PC-9 (cell line): Measurements from ENCODE around the gene COX4I1. TPM values are rescaled to one million over a fixed set of nuclear protein-coding genes. Genes with fewer than 3 reads are reported as not detected.

Source experiments
- BruUV-seq: library from RNA; stranded (reverse); fragments of 400-500 nt; replicated peaks from 2 replicates; lab custom pipeline; 2021; lab: Mats Ljungman, UMichigan
- CTCF ChIA-PET: fragments of 300-600 bp; sonication (Branson Sonifier 250); formaldehyde crosslinking; loops from one replicate; lab custom pipeline; 2022; ENCODE audit warnings: antibody characterized with exemption; lab: Charles Lee
- POLR2A ChIA-PET: fragments of 300-600 bp; sonication (Branson Sonifier 250); formaldehyde crosslinking; loops from one replicate; lab custom pipeline; 2022; ENCODE audit warnings: antibody characterized with exemption; ENCODE audit not compliant: unreplicated experiment; lab: Charles Lee
- DNase-seq, 2 experiments: peaks; one replicate each; pipeline versions ENCODE4 v3.0.0 to v3.0.0-alpha.2; 2015 to 2022; ENCODE audit warnings: mixed read lengths in 1 of 2
- H2AFZ ChIP-seq: fragments of 200-600 bp; sonication (generic); 2 replicates; pipeline ENCODE4 v1.8.1; 2017; ENCODE audit warnings: antibody characterized with exemption
- H3F3A ChIP-seq: fragments of 200-600 bp; sonication (generic); 2 replicates; pipeline ENCODE4 v1.8.1; 2017; ENCODE audit warnings: antibody characterized with exemption, mild to moderate bottlenecking, low read depth; ENCODE audit not compliant: insufficient read depth
- H3K27ac ChIP-seq: fragments of 200-600 bp; sonication (generic); 2 replicates; pipeline ENCODE4 v1.6.1; 2016; ENCODE audit warnings: mixed run types
- H3K27me3 ChIP-seq: fragments of 200-600 bp; sonication (generic); 2 replicates; pipeline ENCODE4 v1.6.1; 2016; ENCODE audit warnings: low read depth, mixed run types; ENCODE audit not compliant: insufficient read depth
- H3K36me3 ChIP-seq: fragments of 200-600 bp; sonication (generic); 2 replicates; pipeline ENCODE4 v1.6.1; 2016; ENCODE audit warnings: low read depth, mixed run types
- H3K4me1 ChIP-seq: fragments of 200-600 bp; sonication (generic); replicated peaks from 2 replicates; pipeline ENCODE4 v1.6.1; 2016; ENCODE audit warnings: mixed run types; ENCODE audit not compliant: insufficient read depth
- H3K4me2 ChIP-seq: fragments of 200-600 bp; sonication (generic); 2 replicates; pipeline ENCODE4 v1.6.1; 2017; ENCODE audit warnings: mixed run types
- H3K4me3 ChIP-seq: fragments of 200-600 bp; sonication (generic); 2 replicates; pipeline ENCODE4 v1.6.1; 2016; ENCODE audit warnings: mixed run types
- H3K79me2 ChIP-seq: fragments of 200-600 bp; sonication (generic); 2 replicates; pipeline ENCODE4 v1.6.1; 2017; ENCODE audit warnings: low read depth, mixed run types
- H3K9me2 ChIP-seq: fragments of 200-600 bp; sonication (generic); 2 replicates; pipeline ENCODE4 v1.8.1; 2017; ENCODE audit warnings: mild to moderate bottlenecking; ENCODE audit not compliant: insufficient read depth
- H3K9me3 ChIP-seq: fragments of 200-600 bp; sonication (generic); 2 replicates; pipeline ENCODE4 v1.8.1; 2016; ENCODE audit warnings: low read depth; ENCODE audit not compliant: insufficient read depth
- H4K20me1 ChIP-seq: fragments of 200-600 bp; sonication (generic); 2 replicates; pipeline ENCODE4 v1.8.1; 2017; ENCODE audit not compliant: insufficient read depth
- CTCF ChIP-seq: fragments of 200-600 bp; sonication (generic); conservative IDR thresholded peaks from 2 replicates; pipeline ENCODE4 v1.6.1; 2017; ENCODE audit warnings: mixed run types, antibody characterized with exemption, mild to moderate bottlenecking, moderate library complexity
- EZH2 ChIP-seq: fragments of 200-600 bp; sonication (generic); IDR thresholded peaks from 2 replicates; pipeline ENCODE4 v1.8.0; 2017; ENCODE audit warnings: antibody characterized with exemption, low read depth
- intact Hi-C: fragments of 100-400 bp; cut with micrococcal nuclease; formaldehyde crosslinking; loops from one replicate; pipeline ENCODE4 v1.10.0; 2022; ENCODE audit not compliant: unreplicated experiment
- total RNA-seq: library from RNA; stranded (reverse); gene quantifications from 2 replicates; pipeline ENCODE4 v1.2.3, GENCODE V29; 2021

The COX4I1 gene
- total RNA-seq, 1 experiment from 2014 or later = 468 TPM

DNA sequence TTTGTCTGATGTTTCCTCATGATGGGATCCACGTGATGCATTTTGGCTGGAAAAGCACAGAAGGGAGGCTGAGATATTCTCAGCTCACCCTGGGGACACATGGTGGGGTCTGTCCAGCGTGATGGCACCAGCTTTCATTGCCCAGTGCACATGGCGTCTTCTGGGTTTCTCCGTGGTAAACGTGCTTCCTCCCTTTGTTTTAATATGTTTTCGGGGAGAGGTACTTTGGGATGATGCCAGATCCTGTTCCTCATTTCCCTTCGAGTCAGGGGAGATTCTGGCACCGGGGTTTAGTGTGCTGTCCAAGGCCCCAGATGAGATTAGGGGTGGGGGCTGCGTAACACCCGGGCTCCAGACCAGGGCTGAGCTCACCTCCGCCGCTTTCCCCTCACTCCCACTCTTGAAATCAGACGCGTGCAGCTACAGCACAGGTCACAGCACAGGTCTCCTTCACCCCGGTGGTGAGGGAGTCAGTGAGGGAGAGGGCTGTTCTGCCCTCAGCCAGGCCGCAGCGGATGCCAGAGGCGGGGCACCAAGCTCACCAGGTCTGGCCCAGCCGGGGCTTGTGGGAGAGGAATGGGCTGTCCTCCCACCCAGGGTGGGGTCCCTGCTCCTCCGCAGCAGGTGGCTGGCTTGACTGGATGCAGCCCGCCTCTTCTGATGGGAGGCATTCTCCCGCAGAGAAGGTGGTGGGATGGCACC is 33.9 kb downstream of the COX4I1 start:
- Histone ChIP-seq H3K4me1 (no peaks in the 10 kb centered on the region), H3K4me2 (no peak overlapping the region), H3K9me3 (no peaks in the 10 kb centered on the region), H3K4me3 (no peak overlapping the region), H3K9me2 (no peaks in the 10 kb centered on the region), H3K79me2 (no peaks in the 10 kb centered on the region), H3F3A (no peaks in the 10 kb centered on the region), H3K27ac (no peak overlapping the region), H3K36me3 (no peaks in the 10 kb centered on the region), H4K20me1 (no peaks in the 10 kb centered on the region), H2AFZ (no peak overlapping the region), H3K27me3 (peaks cover 95% of the 10 kb centered on the region)
- intact Hi-C loops = no loop called here
- ChIA-PET POLR2A (no interaction called here), CTCF (no interaction called here)
- no peak for DNase-seq
- TF ChIP-seq CTCF (no peak), EZH2 (no peak)
- BruUV-seq = no TSS peak

DNA sequence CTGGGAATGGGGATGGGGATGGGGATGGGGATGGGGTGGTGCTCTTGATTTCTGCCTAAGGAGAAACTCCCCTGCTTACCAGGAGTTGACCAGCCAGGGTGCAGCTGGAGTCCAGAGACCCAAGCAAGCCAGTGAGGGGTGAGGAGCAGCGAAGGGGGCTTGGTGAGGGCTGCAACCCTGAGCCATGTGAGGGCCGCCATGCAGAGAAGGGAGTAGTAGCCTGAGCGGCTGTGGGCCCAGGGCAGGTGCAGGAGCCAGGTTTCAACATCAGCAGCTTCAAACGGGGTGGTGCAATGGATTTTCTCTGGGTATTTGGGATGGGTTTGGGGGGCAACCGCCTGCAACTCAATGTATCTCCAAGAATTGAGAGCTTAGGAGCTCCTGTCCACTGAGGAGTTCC is 35.2 kb downstream of the COX4I1 start:
- Histone ChIP-seq H3K27ac (no peak overlapping the region), H4K20me1 (no peaks in the 10 kb centered on the region), H3K79me2 (no peaks in the 10 kb centered on the region), H2AFZ (no peak overlapping the region), H3K9me3 (no peaks in the 10 kb centered on the region), H3K9me2 (no peaks in the 10 kb centered on the region), H3K4me3 (no peak overlapping the region), H3K4me1 (no peaks in the 10 kb centered on the region), H3F3A (no peaks in the 10 kb centered on the region), H3K36me3 (no peaks in the 10 kb centered on the region), H3K4me2 (no peak overlapping the region), H3K27me3 (peaks cover 96% of the 10 kb centered on the region)
- no peak for DNase-seq
- ChIA-PET CTCF (no interaction called here), POLR2A (no interaction called here)
- no TSS peak for BruUV-seq
- no peak for TF ChIP-seq EZH2
- TF ChIP-seq CTCF = no peak
- intact Hi-C loops = no loop called here

DNA sequence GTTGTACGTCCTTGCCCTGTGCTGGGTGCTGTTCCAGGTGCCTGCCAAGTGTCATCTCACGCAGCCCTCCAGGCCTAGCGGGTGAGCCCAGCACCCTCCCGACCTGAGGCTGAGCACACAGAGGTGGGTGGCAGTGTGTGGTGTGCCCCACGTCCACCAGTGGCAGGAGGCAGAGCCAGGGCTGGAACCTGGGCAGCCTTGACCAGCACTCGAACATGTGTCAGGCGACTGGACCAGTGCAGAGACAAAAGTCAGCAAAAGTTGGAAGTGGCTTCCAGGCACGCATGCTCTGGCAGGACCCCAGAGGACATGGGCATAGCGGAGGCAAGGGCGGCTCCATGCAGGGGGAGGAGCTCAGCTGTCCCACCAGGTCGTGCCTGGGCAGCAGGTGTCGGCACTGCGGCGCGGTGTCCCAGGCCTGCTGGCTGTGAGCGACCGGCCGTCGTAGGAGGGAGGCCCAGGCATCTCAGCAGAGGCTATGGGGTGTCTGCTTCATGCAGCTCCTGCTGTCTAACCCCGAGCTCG is 35.8 kb downstream of the COX4I1 start:
- ChIA-PET POLR2A (no interaction called here), CTCF (no interaction called here)
- no peak for DNase-seq
- Histone ChIP-seq H2AFZ (no peak overlapping the region), H3K9me2 (no peaks in the 10 kb centered on the region), H3K9me3 (no peaks in the 10 kb centered on the region), H3K27me3 (peaks cover 96% of the 10 kb centered on the region), H4K20me1 (no peaks in the 10 kb centered on the region), H3K79me2 (no peaks in the 10 kb centered on the region), H3F3A (no peaks in the 10 kb centered on the region), H3K36me3 (no peaks in the 10 kb centered on the region), H3K4me1 (no peaks in the 10 kb centered on the region), H3K4me3 (no peak overlapping the region), H3K4me2 (no peak overlapping the region), H3K27ac (no peak overlapping the region)
- intact Hi-C loops = no loop called here
- TF ChIP-seq EZH2 (no peak), CTCF (no peak)
- no TSS peak for BruUV-seq
